NCI-H1694 treated with DMSO at 0.1 percent for 48 hours (cell line): ENCODE measurements around the gene LRRK2.
A peak's percentile ranks its signal among the peaks of the same experiment; 100 is the strongest.
"Not testable (repeated sequence)": the region's sequence is repeated elsewhere in the genome, so short reads cannot be mapped to it uniquely, and the experiment has no call there.

Source experiments
- DNase-seq: peaks from one replicate; lab custom pipeline; 2025; lab: John Stamatoyannopoulos, UW

Gene LRRK2

GRCh38 chr12:40224439-40225291, at the start of gene LRRK2:
TSS of gene LRRK2 (plus strand) at chr12:40224997. CDS start at chr12:40225132, 135 bp downstream.
- DNase-seq, result peak; percentile 21

DNA sequence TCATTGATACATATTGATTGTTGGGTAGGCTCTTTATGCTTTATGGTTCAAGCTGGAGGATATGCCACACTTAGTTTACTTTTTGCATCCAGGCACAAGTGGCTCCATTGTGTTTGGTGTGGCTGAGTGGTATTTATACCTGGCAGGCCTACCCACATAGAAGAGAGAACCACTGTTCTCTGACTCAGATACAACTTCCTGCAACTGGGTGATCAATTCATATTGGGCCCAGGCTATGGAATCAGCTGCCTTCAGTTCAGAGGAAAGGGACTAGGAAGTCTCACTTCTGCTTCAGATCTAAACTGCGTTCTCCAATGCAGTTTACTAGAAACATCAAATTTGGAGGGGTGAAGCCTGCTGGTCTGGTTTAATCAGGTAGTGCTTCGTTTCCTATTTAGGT, 49.8 kb upstream of the LRRK2 start:
- no peak for DNase-seq

DNA sequence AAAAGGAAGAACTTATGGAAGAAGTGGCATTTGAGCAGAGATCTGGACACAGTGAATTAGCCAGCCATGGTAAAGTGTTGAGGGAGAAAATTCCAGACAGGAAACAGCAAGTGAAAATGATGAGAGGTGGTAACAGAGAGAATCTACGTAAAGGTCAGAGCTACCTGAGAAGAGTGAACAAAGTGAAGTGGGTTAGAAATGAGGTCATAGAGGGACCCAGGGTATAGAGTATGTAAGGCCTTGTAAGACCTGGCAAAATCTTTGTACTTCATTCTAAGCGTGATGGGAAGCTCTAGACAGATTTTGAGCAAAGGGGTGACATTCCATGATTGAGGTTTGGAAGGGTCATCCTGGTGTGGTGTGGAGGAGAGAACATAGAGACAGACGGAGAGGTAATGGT, 49.3 kb upstream of the LRRK2 start:
- DNase-seq, result no peak

- DNase-seq, result no peak
Measured at GRCh38 chr12:40178701-40179100, 46.1 kb upstream of the LRRK2 start.

GRCh38 chr12:40181490-40181889, 43.3 kb upstream of the LRRK2 start:
- DNase-seq, result no peak

DNA sequence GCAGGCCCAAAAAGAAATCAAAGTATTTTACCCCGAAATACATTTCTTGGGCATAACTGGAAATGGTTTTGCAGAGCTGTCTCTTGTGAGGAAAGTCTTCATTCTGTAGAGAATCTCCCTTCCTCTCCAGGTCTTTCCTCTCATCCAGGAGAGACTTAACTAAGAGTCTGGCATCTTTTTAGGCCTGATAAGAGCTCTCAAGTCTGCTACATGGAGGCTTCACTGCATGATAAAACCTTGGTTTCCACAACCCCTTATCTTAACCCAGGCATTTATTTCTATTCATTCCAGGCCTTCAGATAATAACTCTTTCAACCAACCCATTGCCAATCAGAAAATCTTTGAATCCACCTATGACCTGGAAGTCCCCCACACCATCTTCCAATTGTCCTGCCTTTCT, 41.1 kb upstream of the LRRK2 start:
- DNase-seq, result no peak

- DNase-seq, result no peak
Measured at GRCh38 chr12:40184493-40185302, 40.1 kb upstream of the LRRK2 start.

DNA sequence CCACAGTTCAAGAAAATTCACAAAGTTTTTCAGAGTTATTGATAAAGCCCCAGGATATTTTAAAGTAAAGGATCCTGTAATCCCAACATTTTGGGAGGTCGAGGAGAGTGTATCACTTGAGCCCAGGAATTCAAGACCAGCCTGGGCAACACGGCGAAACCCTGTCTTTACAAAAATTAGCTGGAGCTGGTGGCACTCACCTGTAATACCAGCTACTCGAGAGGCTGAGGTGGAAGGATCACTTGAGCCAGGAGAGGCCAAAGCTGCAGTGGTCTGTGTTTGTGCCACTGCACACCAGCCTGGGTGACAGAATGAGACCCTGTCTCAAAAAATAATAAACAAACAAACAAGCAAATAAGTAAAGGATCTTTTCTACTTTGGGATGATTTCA, 39.5 kb upstream of the LRRK2 start:
- no peak for DNase-seq

GRCh38 chr12:40188558-40189320, 36.1 kb upstream of the LRRK2 start:
- no peak for DNase-seq

DNA sequence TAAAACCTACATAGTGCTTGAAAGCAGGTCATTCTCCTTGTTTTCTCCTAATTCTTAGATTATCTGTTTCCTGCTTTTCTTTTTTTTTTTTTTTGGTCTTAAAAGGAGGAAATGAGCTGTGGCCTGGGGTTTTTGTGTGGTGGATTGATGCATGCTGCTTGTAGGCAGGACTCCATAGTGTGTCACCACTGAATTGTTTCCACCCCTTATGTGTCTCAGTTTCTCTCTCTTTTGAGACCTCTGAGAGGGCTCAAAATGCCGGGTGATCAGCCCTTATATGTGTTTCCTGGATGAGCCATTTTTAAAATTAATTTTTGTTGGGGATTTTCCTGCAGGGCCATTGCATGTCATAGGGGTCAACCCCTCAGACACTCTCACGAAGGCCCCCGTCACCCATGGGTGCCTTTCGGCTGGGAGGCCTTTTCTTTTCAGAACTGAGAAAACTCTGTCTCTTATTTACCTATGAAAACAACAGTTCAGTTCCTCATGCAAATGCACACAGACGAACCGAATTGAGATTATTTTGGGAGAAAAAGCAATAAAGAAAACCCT, 32.0 kb upstream of the LRRK2 start:
- DNase-seq, result no peak

DNA sequence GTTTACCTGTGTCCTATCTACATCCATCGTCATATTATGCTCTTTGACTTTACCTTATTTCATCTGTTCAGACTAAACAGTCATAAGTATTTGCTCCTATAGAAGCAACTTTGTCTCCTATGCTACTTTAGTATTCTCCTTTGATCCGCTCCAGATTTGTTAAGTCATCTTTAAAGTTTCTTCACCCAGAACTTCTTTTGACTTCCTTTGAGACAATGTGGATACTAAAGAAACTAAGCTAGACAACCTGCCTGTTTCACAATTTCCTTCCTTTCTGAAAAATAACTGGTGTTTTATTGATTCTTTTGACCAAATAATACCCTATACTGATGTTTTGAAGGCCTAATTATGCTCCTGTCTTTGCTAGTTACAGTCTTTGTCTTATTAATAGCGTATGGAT, 30.0 kb upstream of the LRRK2 start:
- no peak for DNase-seq

- DNase-seq, result no peak
Measured at GRCh38 chr12:40197590-40197989, 27.2 kb upstream of the LRRK2 start.

GRCh38 chr12:40198601-40199000, 26.2 kb upstream of the LRRK2 start:
- no peak for DNase-seq

DNA sequence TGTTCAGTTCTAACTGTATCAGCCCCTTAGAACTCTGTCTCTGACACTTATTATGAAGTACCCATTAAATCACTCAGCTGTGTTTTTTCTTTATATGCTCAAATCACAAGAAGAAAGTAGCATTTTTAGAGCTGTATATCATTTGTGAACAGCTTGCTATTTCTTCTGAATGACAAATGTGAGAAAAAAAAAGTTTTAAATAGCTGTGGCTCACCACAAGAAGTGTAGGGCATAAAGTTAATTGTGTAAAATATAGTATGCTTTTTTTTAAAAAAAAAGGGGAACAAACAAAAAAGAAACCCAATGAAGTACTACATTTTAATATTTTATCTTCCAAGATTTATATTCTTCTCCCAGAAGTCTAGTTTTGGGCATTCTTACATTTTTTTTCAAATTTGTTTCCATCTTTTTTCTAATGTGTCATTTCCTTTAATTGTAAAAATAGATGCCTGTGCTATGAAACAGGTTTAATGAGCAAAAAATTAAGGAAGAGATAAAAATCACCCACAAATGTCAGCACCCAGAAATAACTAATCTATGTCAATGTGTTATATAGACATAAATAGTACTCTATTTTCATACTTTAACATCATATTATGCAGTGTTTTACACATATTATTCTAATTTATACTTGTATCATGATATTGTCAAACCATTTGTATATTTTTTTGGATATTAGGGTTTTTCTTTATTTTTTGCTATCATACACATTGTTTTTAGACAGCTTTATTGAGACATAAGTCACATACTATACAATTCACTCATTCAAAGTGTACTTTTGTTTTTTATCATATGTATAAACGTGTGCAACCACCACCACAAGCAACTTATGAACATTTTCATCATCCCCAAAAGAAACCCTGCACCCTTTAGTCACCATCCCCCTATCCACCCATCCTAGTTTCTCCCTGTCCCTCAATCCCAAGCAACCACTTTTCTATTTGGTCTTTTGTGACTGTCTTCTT, 22.4 kb upstream of the LRRK2 start:
- no peak for DNase-seq

- DNase-seq, result no peak
Measured at GRCh38 chr12:40203060-40203430, 21.8 kb upstream of the LRRK2 start.

- DNase-seq, result no peak
Measured at GRCh38 chr12:40204337-40204736, 20.5 kb upstream of the LRRK2 start.

DNA sequence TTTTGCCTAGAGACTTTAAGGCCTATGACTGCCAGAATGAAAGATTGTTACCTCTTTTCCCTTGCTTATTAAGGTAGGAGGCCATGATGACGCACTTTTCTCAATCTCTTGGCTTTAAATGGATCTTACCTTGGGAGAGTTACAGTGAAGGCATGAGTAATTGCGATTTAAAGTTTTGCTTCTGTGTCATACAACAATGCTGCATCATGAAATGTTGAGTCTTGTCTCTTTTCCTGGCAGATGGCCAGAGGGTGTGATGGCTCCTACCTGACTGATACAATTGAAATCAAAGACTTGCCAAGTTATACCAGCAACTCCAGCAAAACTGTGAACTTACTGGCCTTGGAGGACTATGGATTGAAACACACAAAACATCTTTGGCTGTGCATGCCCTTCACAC, 17.2 kb upstream of the LRRK2 start:
- no peak for DNase-seq

- peak; percentile 31 for DNase-seq
Measured at GRCh38 chr12:40208707-40209446, 15.9 kb upstream of the LRRK2 start.

DNA sequence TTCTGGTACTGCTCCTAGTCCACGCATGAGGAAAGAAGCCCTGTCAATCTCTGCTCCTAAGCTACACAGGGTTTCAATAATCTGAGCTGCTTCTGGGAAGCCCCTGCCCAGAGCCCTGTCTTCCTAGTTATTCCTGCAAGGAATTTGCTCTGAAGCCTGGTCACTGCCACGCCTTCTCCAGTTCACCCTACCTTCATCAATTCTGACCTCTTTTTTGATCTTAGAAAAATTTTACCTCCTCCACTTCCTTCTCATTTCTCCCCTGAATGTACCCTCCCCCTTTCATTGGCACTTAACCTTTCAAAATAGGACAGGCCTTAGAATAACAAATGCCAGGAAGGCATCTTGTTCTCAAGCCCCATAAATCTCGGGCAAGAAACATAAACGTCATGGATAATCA, 14.9 kb upstream of the LRRK2 start:
- DNase-seq, result no peak

DNA sequence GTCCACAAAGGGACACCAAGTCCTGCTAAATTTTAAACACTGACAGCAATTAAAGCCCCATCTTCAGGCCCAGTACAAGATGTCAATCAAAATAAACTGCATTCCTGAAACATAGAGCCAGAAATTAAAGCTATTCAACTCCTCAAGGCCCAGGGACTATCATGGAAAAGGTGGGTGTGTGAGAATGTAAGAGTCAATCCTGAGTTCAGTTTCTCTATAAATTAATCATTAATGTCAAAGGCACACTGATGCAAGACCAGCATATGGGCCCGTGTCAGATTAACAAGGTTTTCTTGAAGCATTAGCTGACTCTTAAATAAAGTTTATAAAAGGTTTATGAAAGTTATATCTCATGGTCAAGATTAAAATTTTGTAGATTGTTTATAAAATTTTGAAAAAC, 13.6 kb upstream of the LRRK2 start:
- not testable (repeated sequence) for DNase-seq
